H1 (cell line): ENCODE results near the gene SPDYA. TPM values are rescaled to one million over a fixed set of nuclear protein-coding genes. Genes with fewer than 3 reads are reported as not detected.

Experiments used
- CBX8 ChIP-seq: fragments of 300-800, 300-1000 bp; sonication (generic); IDR thresholded peaks from 2 replicates; pipeline ENCODE4 v1.7.1; 2016; ENCODE audit warnings: low read depth, low read length, borderline replicate concordance
- CTBP2 ChIP-seq: IDR thresholded peaks from 2 replicates; pipeline ENCODE4 v1.7.0; 2011; ENCODE audit warnings: borderline replicate concordance, mild to moderate bottlenecking, moderate library complexity, mixed read lengths, low read length; ENCODE audit not compliant: insufficient read depth, insufficient read length
- PHF8 ChIP-seq: fragments of 200-600 bp; sonication (generic); conservative IDR thresholded peaks from 2 replicates; pipeline ENCODE4 v1.7.1; 2012; ENCODE audit warnings: low read depth, mild to moderate bottlenecking, inconsistent platforms, low read length, moderate library complexity
- RAD21 ChIP-seq, 2 experiments: IDR thresholded peaks in 1 of 2; conservative IDR thresholded peaks in 1 of 2; 2 replicates each; pipeline ENCODE4 v1.6.1; 2011; ENCODE audit warnings: low read depth in 2 of 2, low read length in 2 of 2, improper control_type of control experiment in 1 of 2, inconsistent platforms in 1 of 2, mild to moderate bottlenecking in 1 of 2, moderate library complexity in 1 of 2
- RNF2 ChIP-seq: fragments of 200-900, 300-1000 bp; sonication (generic); IDR thresholded peaks from 2 replicates; pipeline ENCODE4 v1.7.1; 2016; ENCODE audit warnings: borderline replicate concordance, low read depth, mild to moderate bottlenecking, antibody characterized with exemption, low read length; ENCODE audit not compliant: poor library complexity, severe bottlenecking; ENCODE audit errors: missing control alignments
- SP4 ChIP-seq: IDR thresholded peaks from 2 replicates; pipeline ENCODE4 v1.6.1; 2012; ENCODE audit warnings: low read length, inconsistent platforms
- polyA plus RNA-seq, 7 experiments: library from polyadenylated mRNA; depleted of rRNA in 3 of 7; stranded (reverse) in 5 of 7; unstranded in 2 of 7; fragments of >200 nt in 5 of 7; fragments of 200-250 nt in 2 of 7; gene quantifications; 1 replicate in 5 of 7; 2 replicates in 1 of 7; 4 replicates in 1 of 7; pipeline versions ENCODE4 v1.2.1 to v1.2.3, GENCODE V29; 2011 to 2013; ENCODE audit warnings: missing spikeins in 2 of 7, mixed read lengths in 2 of 7
- total RNA-seq: library from RNA; stranded (reverse); fragmentation: NEBNext Ultra II Directional; extraction: Animal tissue kit (Norgen Biotek cat#: 25700); gene quantifications from 2 replicates; pipeline ENCODE4 v1.2.1, GENCODE V29; 2021
- TF ChIP-seq, protein P1 (sequence below), 3 experiments: IDR thresholded peaks; 1 replicate in 2 of 3; 2 replicates in 1 of 3; pipeline versions ENCODE4 v1.5.1 to v1.6.1; 2011; ENCODE audit warnings: low read length in 3 of 3, mild to moderate bottlenecking in 3 of 3, inconsistent platforms in 2 of 3, low read depth in 1 of 3, moderate library complexity in 1 of 3; ENCODE audit not compliant: insufficient read depth in 1 of 3; ENCODE audit errors: control extremely low read depth in 1 of 3

SPDYA gene
- total and polyA plus RNA-seq, 2 of the 8 experiments (the other 6 are each of a cell fraction or from before 2014, with no cell fraction given), result 0.12 to 0.35 TPM

DNA sequence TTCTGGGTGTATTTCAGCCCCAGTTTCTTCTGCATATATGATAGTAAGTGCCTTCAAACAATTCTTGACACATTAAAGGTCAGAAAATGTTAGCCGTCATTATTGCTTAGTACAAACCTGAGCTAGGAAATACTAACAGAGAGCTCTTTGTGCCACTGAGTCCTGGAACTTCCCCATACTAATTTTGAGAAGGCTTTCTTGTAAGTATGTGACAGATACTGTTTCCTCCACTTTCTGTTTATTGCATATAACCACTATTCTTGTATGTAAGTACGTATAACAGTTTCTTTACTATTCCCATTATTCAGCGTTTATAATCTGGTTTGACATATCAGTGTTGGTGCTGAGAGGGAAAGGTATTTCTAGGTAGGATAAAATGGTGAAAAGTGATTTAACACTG is 49.2 kb upstream of the SPDYA start (continued):
- TF ChIP-seq CBX8 (no peak), SP4 (no peak), CTBP2 (no peak), RNF2 (no peak), PHF8 (no peak), RAD21 (IDR thresholded peaks at IDR 0.05 in 1 of 2, conservative IDR thresholded peaks at IDR 0.05 in 1 of 2; ENCODE audit: low read depth in 2 of 2, low read length in 2 of 2) (no peak)
- TF ChIP-seq, protein P1, sequence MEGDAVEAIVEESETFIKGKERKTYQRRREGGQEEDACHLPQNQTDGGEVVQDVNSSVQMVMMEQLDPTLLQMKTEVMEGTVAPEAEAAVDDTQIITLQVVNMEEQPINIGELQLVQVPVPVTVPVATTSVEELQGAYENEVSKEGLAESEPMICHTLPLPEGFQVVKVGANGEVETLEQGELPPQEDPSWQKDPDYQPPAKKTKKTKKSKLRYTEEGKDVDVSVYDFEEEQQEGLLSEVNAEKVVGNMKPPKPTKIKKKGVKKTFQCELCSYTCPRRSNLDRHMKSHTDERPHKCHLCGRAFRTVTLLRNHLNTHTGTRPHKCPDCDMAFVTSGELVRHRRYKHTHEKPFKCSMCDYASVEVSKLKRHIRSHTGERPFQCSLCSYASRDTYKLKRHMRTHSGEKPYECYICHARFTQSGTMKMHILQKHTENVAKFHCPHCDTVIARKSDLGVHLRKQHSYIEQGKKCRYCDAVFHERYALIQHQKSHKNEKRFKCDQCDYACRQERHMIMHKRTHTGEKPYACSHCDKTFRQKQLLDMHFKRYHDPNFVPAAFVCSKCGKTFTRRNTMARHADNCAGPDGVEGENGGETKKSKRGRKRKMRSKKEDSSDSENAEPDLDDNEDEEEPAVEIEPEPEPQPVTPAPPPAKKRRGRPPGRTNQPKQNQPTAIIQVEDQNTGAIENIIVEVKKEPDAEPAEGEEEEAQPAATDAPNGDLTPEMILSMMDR (IDR thresholded peaks at IDR 0.05; ENCODE audit: control extremely low read depth in 1 of 3, insufficient read depth in 1 of 3, low read depth in 1 of 3, low read length in 3 of 3), result no peak
